ENCODE measurements around the gene KIAA1614.

The KIAA1614 gene

DNA sequence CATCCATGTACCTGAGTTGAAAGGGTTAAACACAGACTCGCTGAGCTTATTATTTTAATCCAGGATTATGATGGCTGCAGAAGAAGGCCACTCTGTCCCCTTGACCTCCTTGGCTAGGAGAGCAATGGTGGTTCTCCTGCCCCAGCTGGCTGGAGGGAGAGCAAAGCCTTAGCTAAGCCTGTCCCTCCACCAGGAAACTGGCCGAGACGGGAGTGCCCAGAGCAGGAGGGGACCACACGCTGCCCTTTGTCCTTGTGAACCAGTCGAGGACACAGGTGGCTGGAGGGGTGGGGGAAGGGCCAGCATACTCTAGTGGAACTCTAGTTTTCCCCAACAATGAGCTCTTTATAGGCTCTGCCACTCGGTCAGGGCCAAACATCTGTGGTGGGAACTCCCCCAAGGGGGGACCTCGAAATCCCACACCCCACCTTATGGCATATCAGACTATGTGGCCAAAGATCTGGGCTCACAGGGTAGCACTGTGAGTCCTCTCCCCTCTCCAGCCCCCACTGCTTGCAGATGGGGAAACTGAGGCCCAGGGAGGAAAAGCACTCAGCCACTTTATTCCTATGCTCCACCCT lies 12.9 kb downstream of the KIAA1614 start:
- no peak for TF ChIP-seq ZFX (IDR thresholded peaks at IDR 0.05)
- TF ChIP-seq, protein P1, sequence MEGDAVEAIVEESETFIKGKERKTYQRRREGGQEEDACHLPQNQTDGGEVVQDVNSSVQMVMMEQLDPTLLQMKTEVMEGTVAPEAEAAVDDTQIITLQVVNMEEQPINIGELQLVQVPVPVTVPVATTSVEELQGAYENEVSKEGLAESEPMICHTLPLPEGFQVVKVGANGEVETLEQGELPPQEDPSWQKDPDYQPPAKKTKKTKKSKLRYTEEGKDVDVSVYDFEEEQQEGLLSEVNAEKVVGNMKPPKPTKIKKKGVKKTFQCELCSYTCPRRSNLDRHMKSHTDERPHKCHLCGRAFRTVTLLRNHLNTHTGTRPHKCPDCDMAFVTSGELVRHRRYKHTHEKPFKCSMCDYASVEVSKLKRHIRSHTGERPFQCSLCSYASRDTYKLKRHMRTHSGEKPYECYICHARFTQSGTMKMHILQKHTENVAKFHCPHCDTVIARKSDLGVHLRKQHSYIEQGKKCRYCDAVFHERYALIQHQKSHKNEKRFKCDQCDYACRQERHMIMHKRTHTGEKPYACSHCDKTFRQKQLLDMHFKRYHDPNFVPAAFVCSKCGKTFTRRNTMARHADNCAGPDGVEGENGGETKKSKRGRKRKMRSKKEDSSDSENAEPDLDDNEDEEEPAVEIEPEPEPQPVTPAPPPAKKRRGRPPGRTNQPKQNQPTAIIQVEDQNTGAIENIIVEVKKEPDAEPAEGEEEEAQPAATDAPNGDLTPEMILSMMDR (conservative IDR thresholded peaks at IDR 0.05): no peak
- H3K27ac ChIP-seq: no peak overlapping the region

GRCh38 chr1:180926164-180926981 lies 13.7 kb downstream of the KIAA1614 start:
- no peak overlapping the region for H3K27ac ChIP-seq

DNA sequence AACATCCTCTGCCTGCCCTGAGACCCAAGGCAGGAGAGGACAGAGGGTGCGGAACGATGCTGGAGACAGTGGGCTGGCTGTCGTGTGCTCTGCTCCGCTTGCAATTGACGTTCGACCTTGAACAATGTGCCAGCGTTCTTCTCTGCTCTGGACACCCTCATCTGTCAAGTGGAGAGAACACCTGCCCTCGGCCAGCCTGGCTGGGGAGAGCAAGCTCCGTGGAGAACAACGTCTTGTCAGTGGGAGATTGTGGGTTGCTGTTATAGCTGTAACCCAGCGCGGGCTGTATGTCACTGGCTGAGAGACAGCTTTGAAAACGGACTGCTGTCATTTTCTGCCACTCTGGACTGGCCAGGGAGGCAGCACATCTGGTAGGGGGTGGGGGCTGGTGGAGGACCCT lies 14.7 kb downstream of the KIAA1614 start:
- no peak overlapping the region for H3K27ac ChIP-seq
- no peak for TF ChIP-seq ZFX (IDR thresholded peaks at IDR 0.05)
- TF ChIP-seq, protein P1 (conservative IDR thresholded peaks at IDR 0.05): no peak

More at GRCh38 chr1:180926164-180926981, 13.7 kb downstream of the KIAA1614 start:
- no peak for TF ChIP-seq ZFX (IDR thresholded peaks at IDR 0.05)
- TF ChIP-seq, protein P1 (conservative IDR thresholded peaks at IDR 0.05): no peak

DNA sequence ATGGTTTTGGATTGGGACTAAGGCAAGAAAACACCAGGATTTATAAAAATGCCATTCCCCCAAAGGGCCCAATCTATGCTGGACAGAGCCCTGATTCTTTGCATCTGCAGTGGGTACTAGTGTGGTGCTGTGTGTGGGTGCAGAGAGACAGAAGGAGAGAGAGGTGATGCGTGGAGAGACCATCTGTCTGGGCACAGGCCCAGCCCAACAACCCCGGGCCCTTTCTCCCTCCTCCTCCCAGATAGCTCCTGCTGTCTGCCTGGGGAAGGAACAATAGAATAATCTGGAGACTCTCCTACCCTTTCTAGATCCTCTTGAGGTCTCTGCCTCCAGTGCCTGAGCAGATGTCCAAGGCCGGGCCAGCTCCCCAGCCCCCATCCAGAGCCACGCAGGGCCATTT lies 15.1 kb downstream of the KIAA1614 start:
- H3K27ac ChIP-seq: no peak overlapping the region
- TF ChIP-seq, protein P1 (conservative IDR thresholded peaks at IDR 0.05): no peak
- TF ChIP-seq ZFX (IDR thresholded peaks at IDR 0.05): no peak

DNA sequence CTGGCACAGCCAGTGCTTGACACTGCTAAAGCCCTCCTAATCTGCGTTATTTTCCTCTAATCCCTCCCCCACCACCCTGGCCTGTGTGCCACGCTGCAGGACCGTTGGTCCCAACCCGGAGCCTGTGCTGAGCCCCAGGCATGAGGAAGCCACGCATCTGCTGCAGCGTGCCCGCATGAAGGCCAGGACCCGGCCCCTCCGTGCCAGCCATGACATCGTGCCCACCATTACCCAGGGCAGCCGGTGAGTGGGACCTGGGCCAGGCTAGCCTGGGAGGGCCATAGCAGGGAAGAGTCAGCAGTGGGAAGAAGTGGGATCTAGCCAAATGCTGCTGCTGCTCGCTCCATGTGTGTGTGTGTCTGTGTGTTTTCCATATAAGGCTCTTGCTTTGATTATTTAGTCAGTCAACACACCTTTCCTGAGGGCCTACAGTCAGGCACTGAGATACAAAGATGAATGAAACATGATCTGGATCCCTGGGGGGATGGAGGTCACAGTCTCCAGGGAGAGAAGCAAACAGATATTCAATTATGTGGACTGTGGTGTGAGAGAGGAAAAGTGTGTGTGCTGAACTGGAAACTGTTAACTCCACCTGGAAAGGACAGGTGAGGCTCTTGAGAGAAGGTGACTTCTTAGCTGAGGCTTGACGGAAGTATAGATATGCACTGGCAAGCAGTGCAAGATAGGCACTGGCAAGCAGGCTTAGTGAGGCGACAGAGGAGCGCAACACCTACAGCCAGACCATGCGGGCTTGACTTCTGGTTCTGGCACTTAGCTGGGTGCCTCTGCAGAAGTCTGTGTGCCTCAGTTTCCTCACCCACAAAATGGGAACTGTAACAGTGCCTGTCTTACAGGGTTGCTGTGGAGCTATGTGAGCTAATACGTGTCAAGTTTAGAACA lies 15.9 kb downstream of the KIAA1614 start:
- H3K27ac ChIP-seq: no peak overlapping the region
- no peak for TF ChIP-seq ZFX (IDR thresholded peaks at IDR 0.05)
- TF ChIP-seq, protein P1 (conservative IDR thresholded peaks at IDR 0.05): no peak

DNA sequence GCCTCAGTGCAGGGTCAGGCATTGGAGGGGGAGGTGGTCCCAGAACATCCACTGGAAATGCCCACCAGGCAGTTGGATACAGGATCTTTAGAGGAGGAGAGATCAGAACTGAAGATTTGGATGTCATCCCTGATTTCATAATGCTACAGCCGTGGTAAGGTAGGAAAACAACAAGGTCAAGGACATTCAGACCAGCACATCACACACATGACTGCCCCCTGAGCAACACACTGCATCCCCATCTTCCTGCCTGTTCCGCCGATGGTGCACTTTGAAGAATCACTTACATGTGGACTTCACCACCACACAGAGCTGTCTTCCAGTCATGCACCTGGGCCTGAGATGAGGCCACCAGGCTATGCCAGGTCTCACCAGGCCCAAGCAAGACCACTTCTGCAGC lies 16.7 kb downstream of the KIAA1614 start:
- TF ChIP-seq, protein P1 (conservative IDR thresholded peaks at IDR 0.05): no peak
- TF ChIP-seq ZFX (IDR thresholded peaks at IDR 0.05): no peak
- no peak overlapping the region for H3K27ac ChIP-seq
